Body of pancreas (tissue), 4 donors: Measurements from ENCODE around the gene PDIA2. TPM values are rescaled to one million over a fixed set of nuclear protein-coding genes. Genes with fewer than 3 reads are reported as not detected.

Experiments
- ATAC-seq: fragments of 150-250 bp; one replicate; pipeline ENCODE4 v1.9.1; 2016
- DNase-seq, 4 donors: peaks; one replicate each; pipeline ENCODE4 v3.0.0-alpha.2; 2019
- H3K27ac ChIP-seq, 4 donors: fragments of 200-600 bp; sonication (generic); 1 replicate in 3 of 4; 2 replicates in 1 of 4; pipeline versions ENCODE4 v1.5.1 to v1.6.1; 2016 to 2019; ENCODE audit warnings: mild to moderate bottlenecking in 1 of 4, mixed read lengths in 1 of 4, moderate library complexity in 1 of 4
- H3K27me3 ChIP-seq, 2 donors: fragments of 200-600 bp; sonication (generic); one replicate each; pipeline ENCODE4 v1.6.0; 2016; ENCODE audit warnings: mild to moderate bottlenecking in 1 of 2
- H3K36me3 ChIP-seq, 2 donors: fragments of 200-600 bp; sonication (generic); replicated peaks in 1 of 2; 2 replicates each; pipeline ENCODE4 v1.5.1; 2016; ENCODE audit warnings: low read depth in 2 of 2; ENCODE audit not compliant: insufficient read depth in 1 of 2
- H3K4me1 ChIP-seq: fragments of 200-600 bp; sonication (generic); one replicate; pipeline ENCODE4 v1.6.0; 2016
- H3K4me3 ChIP-seq, 2 donors: fragments of 200-600 bp; sonication (generic); 1 replicate in 1 of 2; 2 replicates in 1 of 2; pipeline ENCODE4 v1.5.1; 2016 to 2019
- H3K9me3 ChIP-seq, 3 donors: fragments of 200-600 bp; sonication (generic); 1 replicate in 2 of 3; 2 replicates in 1 of 3; pipeline ENCODE4 v1.5.1; 2016
- POLR2A ChIP-seq, 3 donors: fragments of 450-650 bp; IDR thresholded peaks; one replicate each; pipeline ENCODE4 v1.6.1; 2016; ENCODE audit warnings: antibody characterized with exemption in 3 of 3, mild to moderate bottlenecking in 2 of 3
- WGBS, 2 donors: methylation state at CpG; one replicate each; pipeline ENCODE4 v1.1.5; 2017; 5-methylcytosine and 5-hydroxymethylcytosine counted together
- intact Hi-C: fragments of 100-400 bp; cut with DNase I; formaldehyde crosslinking; loops from one replicate; pipeline ENCODE4 v1.15.1; 2023
- total RNA-seq, 2 donors: library from RNA; depleted of rRNA; stranded (reverse); fragments of >200 nt; gene quantifications; one replicate each; pipeline ENCODE4 v1.1.0, GENCODE V29; 2016
- TF ChIP-seq, protein P1 (sequence below), 7 experiments: fragments of 450-650 bp in 4 of 7; fragments of 200-600 bp in 3 of 7; sonication (generic) in 3 of 7; IDR thresholded peaks; one replicate each; pipeline ENCODE4 v1.5.1; 2016 to 2019; ENCODE audit warnings: antibody characterized with exemption in 7 of 7

Gene PDIA2
- total RNA-seq, 2 donors from 2014 or later: 517 to 2,271 TPM

DNA sequence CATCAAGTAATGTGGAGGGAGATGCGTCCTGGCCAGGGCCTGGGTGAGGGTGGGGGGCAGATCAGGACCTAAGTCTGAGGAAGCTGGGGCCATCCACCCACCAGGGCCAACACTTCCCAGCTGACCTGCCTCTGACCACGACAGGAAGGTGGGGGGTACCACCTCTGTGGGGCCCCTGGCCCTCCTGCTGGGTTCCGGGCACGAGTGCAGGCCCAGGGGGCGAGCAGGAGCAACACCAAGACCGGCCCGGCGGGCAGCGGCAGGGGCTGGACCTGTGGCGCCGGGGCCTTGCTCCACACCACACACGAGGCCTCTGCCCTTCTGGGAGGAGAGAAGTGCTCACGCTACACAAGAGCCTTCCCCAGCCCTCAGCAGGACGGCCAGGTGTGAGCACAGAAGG lies 13.3 kb downstream of the PDIA2 start:
- no peaks in the 10 kb centered on the region for H3K27me3 ChIP-seq
- H3K4me3 ChIP-seq: no peak overlapping the region
- H3K36me3 ChIP-seq: peaks cover 0 to 2% of the 10 kb centered on the region in 2 donors
- no peaks in the 10 kb centered on the region for H3K9me3 ChIP-seq
- no peak for ATAC-seq
- no peak for DNase-seq
- no peaks in the 10 kb centered on the region for H3K4me1 ChIP-seq
- no peak overlapping the region for H3K27ac ChIP-seq
- TF ChIP-seq, protein P1, sequence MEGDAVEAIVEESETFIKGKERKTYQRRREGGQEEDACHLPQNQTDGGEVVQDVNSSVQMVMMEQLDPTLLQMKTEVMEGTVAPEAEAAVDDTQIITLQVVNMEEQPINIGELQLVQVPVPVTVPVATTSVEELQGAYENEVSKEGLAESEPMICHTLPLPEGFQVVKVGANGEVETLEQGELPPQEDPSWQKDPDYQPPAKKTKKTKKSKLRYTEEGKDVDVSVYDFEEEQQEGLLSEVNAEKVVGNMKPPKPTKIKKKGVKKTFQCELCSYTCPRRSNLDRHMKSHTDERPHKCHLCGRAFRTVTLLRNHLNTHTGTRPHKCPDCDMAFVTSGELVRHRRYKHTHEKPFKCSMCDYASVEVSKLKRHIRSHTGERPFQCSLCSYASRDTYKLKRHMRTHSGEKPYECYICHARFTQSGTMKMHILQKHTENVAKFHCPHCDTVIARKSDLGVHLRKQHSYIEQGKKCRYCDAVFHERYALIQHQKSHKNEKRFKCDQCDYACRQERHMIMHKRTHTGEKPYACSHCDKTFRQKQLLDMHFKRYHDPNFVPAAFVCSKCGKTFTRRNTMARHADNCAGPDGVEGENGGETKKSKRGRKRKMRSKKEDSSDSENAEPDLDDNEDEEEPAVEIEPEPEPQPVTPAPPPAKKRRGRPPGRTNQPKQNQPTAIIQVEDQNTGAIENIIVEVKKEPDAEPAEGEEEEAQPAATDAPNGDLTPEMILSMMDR (IDR thresholded peaks at IDR 0.05): no peak
- no peak for TF ChIP-seq POLR2A (IDR thresholded peaks at IDR 0.05)
- 94% methylated on average over 12 of the region's 14 CpGs; no CpG with 5 or more reads in 1 of the 2 donors for WGBS, 2 donors
- intact Hi-C loops: no loop called here

DNA sequence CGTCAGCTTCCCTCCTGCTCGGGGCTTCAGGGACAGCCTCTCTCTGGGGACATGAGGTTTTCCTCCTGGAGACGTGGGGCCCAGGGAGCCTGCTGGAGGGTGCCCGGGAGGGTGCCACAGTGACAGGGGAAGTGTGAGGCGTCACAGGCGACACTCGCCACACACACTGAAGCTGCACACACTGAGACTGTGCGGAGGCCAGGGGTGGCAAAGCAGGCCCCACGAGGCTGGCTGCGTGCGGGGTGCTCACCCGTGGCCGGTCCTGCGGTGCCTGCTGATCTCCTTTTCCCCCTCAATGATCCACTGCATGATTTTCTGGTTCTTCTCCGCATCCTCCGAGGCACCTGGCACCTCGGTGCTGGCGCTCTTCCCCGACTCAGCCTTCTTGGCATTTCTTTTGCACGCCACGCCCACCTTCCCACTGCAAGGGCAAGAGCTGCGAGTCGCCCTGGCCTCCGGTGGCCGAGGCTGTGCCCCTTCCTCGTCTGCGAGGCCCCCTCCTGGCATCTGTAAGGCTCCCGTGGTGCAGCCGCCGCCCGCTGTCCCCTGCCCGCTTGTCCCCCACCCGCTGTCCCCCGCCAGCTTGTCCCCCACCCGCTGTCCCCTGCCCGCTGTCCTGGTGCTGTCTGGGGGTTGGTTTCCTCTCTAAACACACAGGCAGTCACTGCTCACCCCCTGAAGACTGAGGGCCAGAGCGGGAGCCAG lies 14.0 kb downstream of the PDIA2 start:
- Histone ChIP-seq H3K27me3 (no peaks in the 10 kb centered on the region), H3K4me3 (no peak overlapping the region), H3K9me3 (no peaks in the 10 kb centered on the region), H3K27ac (no peak overlapping the region), H3K4me1 (no peaks in the 10 kb centered on the region), H3K36me3 (peaks cover 0 to 2% of the 10 kb centered on the region in 2 donors)
- WGBS, 2 donors: 91 to 92% methylated on average over 18 to 33 of the region's 37 CpGs
- DNase-seq (no peak), ATAC-seq (no peak)
- intact Hi-C loops: no loop called here
- TF ChIP-seq, protein P1 (IDR thresholded peaks at IDR 0.05): no peak
- TF ChIP-seq POLR2A (IDR thresholded peaks at IDR 0.05): no peak

DNA sequence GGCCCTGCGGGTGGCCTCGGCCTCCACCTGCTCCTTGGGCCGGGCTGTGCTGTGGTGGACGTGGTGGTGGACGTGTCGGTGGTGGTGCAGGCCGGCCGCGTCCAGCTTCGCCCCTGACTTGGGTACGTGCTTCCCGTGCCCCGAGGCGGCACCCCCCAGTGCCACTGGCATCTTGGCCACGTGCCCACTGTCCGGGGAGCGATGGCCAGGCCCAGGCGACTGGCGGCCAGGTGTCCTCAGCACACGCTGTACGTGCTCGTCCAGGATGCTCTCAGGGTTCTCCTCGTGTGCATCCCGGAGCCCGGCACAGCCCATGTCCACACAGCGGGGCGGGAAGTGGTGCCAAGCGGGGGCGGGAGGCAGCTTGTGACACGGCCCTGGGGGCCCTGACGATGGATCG lies 14.9 kb downstream of the PDIA2 start:
- 95 to 100% methylated on average over 2 to 32 of the region's 32 CpGs for WGBS, 2 donors
- Histone ChIP-seq H3K4me3 (no peak overlapping the region), H3K27ac (no peak overlapping the region), H3K36me3 (peaks cover 0 to 2% of the 10 kb centered on the region in 2 donors), H3K4me1 (no peaks in the 10 kb centered on the region), H3K27me3 (no peaks in the 10 kb centered on the region), H3K9me3 (no peaks in the 10 kb centered on the region)
- ATAC-seq (no peak), DNase-seq (no peak)
- intact Hi-C loops: no loop called here
- TF ChIP-seq, protein P1 (IDR thresholded peaks at IDR 0.05): no peak
- no peak for TF ChIP-seq POLR2A (IDR thresholded peaks at IDR 0.05)

DNA sequence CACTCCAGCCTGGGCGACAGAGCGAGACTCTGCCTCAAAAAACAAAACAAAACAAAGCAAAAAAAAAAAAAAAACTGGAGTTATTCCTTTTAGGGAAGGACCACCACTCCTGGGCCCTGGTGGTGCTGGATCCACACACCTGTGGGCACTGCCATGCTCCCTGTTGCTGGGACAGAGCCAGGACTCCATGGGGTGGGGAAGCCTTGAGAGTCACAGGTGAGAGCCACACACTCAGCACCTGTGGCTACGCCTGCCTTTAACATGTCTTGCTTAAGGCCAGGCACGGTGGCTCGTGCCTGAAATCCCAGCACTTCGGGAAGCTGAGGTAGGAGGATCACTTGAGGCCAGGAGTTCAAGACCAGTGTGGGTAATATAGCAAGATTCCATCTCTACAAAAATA lies 18.3 kb downstream of the PDIA2 start:
- Histone ChIP-seq H3K9me3 (no peaks in the 10 kb centered on the region), H3K27me3 (no peaks in the 10 kb centered on the region), H3K27ac (no peak overlapping the region), H3K36me3 (peaks cover 0 to 2% of the 10 kb centered on the region in 2 donors), H3K4me3 (no peak overlapping the region), H3K4me1 (no peaks in the 10 kb centered on the region)
- ATAC-seq (no peak), DNase-seq (no peak)
- TF ChIP-seq POLR2A (IDR thresholded peaks at IDR 0.05): no peak
- TF ChIP-seq, protein P1 (IDR thresholded peaks at IDR 0.05): no peak
- 93 to 99% methylated on average over 6 of the region's 6 CpGs for WGBS, 2 donors
- intact Hi-C loops: no loop called here

DNA sequence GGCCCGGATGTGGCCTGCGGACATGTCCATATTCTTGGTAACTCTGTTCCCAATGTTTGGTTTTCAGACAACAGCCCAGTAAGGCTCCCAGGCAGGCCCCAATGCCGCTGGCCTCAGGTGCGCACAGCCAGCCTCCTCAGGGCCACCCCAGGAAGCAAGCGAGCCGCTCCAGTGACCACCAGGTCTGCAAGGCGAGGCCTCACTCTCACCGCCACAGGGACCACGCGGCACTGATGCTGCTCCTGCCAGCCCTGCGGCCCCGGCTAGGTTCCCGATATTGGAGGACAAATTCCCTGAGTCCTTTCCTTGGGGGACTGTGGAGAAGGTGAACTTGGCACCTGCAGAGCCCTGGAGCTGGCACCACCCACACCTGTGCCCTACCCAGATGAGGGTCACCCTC lies 19.0 kb downstream of the PDIA2 start:
- 90 to 95% methylated on average over 8 to 11 of the region's 13 CpGs for WGBS, 2 donors
- peaks cover 0 to 2% of the 10 kb centered on the region in 2 donors for H3K36me3 ChIP-seq
- TF ChIP-seq POLR2A (IDR thresholded peaks at IDR 0.05): no peak
- TF ChIP-seq, protein P1 (IDR thresholded peaks at IDR 0.05): no peak
- intact Hi-C loops: no loop called here
- ATAC-seq (peak; percentile 33), DNase-seq (no peak)
- no peaks in the 10 kb centered on the region for H3K9me3 ChIP-seq
- no peaks in the 10 kb centered on the region for H3K27me3 ChIP-seq
- H3K27ac ChIP-seq: no peak overlapping the region
- H3K4me1 ChIP-seq: no peaks in the 10 kb centered on the region
- no peak overlapping the region for H3K4me3 ChIP-seq
